ENCODE measurements around the gene ITCH. TPM values are rescaled to one million over a fixed set of nuclear protein-coding genes. Genes with fewer than 3 reads are reported as not detected.
"Not testable (repeated sequence)": the region's sequence is repeated elsewhere in the genome, so short reads cannot be mapped to it uniquely, and the experiment has no call there.

ITCH gene
- total RNA-seq, 6 experiments from 2014 or later, result 55.0 to 63.3 (median 59.1) TPM

DNA sequence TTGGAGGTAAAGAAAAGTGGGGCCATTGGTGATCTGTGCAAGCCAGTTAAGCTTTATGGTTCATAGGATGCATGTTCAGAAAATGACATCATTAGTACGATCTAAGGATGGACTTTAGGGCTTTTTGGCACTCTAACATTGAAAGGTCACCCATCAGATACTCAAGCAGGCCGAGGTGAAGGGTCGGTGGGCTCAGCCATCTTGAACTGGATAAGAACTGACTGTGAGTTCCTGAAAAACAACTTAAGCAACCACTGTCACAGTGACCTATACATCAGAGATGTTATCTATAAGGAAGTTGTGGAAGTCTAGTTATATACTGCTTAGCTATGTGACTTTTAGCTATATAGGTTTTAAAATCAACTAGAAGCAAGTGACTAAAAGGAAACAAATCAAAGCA, 13.0 kb upstream of the ITCH start:
- Mint-ChIP-seq H3K4me1 (ENCODE audit: low read depth) (peaks cover 14% of the 10 kb centered on the region), H3K27ac (no peak overlapping the region), H3K27me3 (ENCODE audit: insufficient read depth) (no peaks in the 10 kb centered on the region; the same call in 1 of the 2 replicates), H3K4me3 (no peak overlapping the region), H3K36me3 (ENCODE audit: low read depth) (no peaks in the 10 kb centered on the region), H3K9me3 (no peaks in the 10 kb centered on the region)
- TF ChIP-seq, protein P1, sequence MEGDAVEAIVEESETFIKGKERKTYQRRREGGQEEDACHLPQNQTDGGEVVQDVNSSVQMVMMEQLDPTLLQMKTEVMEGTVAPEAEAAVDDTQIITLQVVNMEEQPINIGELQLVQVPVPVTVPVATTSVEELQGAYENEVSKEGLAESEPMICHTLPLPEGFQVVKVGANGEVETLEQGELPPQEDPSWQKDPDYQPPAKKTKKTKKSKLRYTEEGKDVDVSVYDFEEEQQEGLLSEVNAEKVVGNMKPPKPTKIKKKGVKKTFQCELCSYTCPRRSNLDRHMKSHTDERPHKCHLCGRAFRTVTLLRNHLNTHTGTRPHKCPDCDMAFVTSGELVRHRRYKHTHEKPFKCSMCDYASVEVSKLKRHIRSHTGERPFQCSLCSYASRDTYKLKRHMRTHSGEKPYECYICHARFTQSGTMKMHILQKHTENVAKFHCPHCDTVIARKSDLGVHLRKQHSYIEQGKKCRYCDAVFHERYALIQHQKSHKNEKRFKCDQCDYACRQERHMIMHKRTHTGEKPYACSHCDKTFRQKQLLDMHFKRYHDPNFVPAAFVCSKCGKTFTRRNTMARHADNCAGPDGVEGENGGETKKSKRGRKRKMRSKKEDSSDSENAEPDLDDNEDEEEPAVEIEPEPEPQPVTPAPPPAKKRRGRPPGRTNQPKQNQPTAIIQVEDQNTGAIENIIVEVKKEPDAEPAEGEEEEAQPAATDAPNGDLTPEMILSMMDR (IDR thresholded peaks at IDR 0.05), result no peak
- no peak for DNase-seq

DNA sequence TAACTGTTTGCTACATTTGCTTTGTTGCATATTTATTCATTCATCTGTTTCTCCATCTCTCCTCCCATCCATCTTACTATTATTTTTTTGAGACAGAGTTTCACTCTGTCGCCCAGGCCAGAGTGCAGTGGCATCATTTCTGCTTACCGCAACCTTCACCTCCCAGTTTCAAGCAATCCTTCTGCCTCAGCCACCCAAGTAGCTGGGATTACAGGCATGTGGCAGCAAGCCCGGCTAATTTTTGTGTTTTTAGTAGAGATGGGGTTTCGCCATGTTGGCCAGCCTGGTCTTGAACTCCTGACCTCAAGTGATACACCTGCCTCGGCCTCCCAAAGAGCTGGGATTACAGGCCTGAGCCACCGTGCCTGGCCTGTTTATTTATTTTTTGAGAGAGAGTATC, 9.6 kb upstream of the ITCH start:
- not testable (repeated sequence) for H3K9me3 Mint-ChIP-seq; H3K36me3 Mint-ChIP-seq (ENCODE audit: low read depth); DNase-seq; H3K27ac Mint-ChIP-seq; H3K27me3 Mint-ChIP-seq (ENCODE audit: insufficient read depth); H3K4me3 Mint-ChIP-seq
- peaks cover 14% of the 10 kb centered on the region for H3K4me1 Mint-ChIP-seq (ENCODE audit: low read depth)

DNA sequence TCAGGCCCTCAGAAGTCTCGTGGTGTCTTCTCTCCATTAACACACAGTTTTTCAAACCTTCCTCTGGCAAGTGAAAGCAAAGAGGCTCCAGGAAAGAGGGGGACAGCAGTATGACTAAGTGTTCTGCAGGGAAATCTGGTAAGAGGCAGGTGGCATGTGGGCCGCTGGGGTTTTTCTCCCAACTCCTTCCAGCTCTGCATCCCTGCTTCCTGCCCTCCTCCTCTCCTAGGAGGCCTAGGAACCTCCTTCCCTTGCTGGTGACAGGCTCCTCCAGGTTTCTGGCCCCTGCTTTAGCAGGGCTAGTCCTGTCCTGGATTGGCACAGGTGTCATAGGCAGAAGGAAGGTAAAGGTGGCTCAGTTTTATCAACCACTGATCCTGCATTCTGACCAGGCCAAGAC, 7.6 kb upstream of the ITCH start:
- Mint-ChIP-seq H3K4me1 (ENCODE audit: low read depth) (no peaks in the 10 kb centered on the region), H3K9me3 (no peaks in the 10 kb centered on the region), H3K27ac (no peak overlapping the region), H3K4me3 (no peak overlapping the region), H3K27me3 (ENCODE audit: insufficient read depth) (no peaks in the 10 kb centered on the region; the same call in 1 of the 2 replicates), H3K36me3 (ENCODE audit: low read depth) (no peaks in the 10 kb centered on the region)
- TF ChIP-seq, protein P1 (IDR thresholded peaks at IDR 0.05), result no peak
- DNase-seq, result no peak

DNA sequence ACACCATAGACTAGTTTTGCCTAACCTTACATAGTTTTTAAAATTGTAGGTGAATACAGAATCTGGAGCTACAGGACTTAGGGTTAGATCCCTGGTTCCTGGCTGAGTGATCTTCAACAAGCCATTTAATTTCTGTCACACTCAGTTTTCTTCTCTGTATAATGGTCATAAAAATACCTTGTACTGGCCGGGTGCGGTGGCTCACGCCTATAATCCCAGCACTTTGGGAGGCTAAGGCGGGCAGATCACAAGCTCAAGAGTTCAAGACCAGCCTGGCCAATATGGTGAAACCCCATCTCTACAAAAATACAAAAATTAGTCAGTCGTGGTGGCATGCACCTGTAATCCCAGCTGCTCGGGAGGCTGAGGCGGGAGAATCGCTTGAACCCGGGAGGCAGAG, 3.3 kb upstream of the ITCH start:
- not testable (repeated sequence) for H3K9me3 Mint-ChIP-seq; H3K4me3 Mint-ChIP-seq; H3K27me3 Mint-ChIP-seq (ENCODE audit: insufficient read depth); H3K27ac Mint-ChIP-seq; DNase-seq; H3K36me3 Mint-ChIP-seq (ENCODE audit: low read depth)
- H3K4me1 Mint-ChIP-seq (ENCODE audit: low read depth), result peaks cover 21% of the 10 kb centered on the region

GRCh38 chr20:34362502-34363061, 491 bp upstream of the ITCH start:
- peak overlapping the region; percentile 91 for H3K4me3 Mint-ChIP-seq
- peaks cover 43% of the 10 kb centered on the region for H3K4me1 Mint-ChIP-seq (ENCODE audit: low read depth)
- H3K9me3 Mint-ChIP-seq, result no peaks in the 10 kb centered on the region
- H3K27me3 Mint-ChIP-seq (ENCODE audit: insufficient read depth), result peaks cover 2% of the 10 kb centered on the region; the same call in 1 of the 2 replicates
- H3K27ac Mint-ChIP-seq, result no peak overlapping the region
- TF ChIP-seq, protein P1 (IDR thresholded peaks at IDR 0.05), result no peak
- peaks cover 21% of the 10 kb centered on the region for H3K36me3 Mint-ChIP-seq (ENCODE audit: low read depth)
- DNase-seq, result no peak

DNA sequence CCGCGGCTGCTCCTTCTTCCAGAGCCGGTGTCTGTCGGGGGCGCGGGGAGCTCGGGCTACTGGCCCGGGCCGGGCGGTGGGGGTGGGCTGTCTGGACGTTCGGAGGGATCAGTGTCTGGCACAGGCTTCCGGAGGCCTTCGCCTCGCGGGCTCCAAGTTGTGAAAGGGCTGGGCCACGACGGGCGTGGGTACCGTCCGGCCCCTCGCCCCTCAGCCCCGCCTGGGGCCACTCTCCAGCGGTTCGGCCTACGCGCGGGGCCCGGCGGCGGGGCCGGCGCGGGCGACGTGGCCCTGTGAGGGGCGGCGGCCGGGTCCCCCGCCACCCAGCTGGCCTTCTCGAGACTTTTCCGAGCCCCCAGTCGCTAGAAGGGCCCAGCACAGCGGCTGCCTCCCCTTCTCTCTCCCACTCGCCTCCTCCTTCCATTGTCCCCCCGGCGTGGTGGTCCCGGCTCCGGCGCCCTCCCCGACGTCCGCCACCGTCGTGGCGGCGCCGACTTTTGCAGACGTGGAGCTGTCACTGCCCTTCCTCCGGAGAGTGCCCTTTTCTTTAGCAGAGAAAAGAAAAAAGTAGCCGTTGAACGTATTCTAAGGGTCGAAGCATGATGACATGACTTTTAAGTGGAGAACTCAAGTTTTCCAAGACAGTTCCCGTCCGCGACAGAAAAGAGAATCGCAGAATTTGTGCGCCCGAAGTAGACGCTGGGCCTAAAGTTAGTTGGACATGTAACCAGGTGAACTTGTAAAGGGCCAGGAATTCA, 571 bp downstream of the ITCH start:
- peak; percentile 23 for DNase-seq
- TF ChIP-seq, protein P1 (IDR thresholded peaks at IDR 0.05), result no peak
- H3K36me3 Mint-ChIP-seq (ENCODE audit: low read depth), result peaks cover 24% of the 10 kb centered on the region
- no peaks in the 10 kb centered on the region for H3K9me3 Mint-ChIP-seq
- H3K27me3 Mint-ChIP-seq (ENCODE audit: insufficient read depth), result peaks cover 2% of the 10 kb centered on the region; the same call in 1 of the 2 replicates
- H3K4me1 Mint-ChIP-seq (ENCODE audit: low read depth), result peaks cover 52% of the 10 kb centered on the region
- H3K27ac Mint-ChIP-seq, result peak overlapping the region; percentile 93
- peak overlapping the region; percentile 91 for H3K4me3 Mint-ChIP-seq
